Right lobe of liver (tissue), 4 donors: ENCODE results near the gene R3HCC1L.

Experiments used
- CTCF ChIP-seq, 4 donors: fragments of 200-600 bp in 3 of 4; fragments of 450-650 bp in 1 of 4; IDR thresholded peaks; one replicate each; pipeline versions ENCODE4 v1.5.1 to v1.8.0; 2016 to 2022; ENCODE audit warnings: antibody characterized with exemption in 4 of 4, mild to moderate bottlenecking in 2 of 4
- POLR2A ChIP-seq: fragments of 450-650 bp; IDR thresholded peaks from one replicate; pipeline ENCODE4 v1.6.1; 2017; ENCODE audit warnings: antibody characterized with exemption, mild to moderate bottlenecking
- donor health status: DM: no; HTN: no; CAD: no.
- donor health status: DM: no; HTN: no; CAD: no.
- donor health status: DM: no; HTN: yes; CAD: no.

- TF ChIP-seq POLR2A (no peak), CTCF (IDR thresholded peaks at IDR 0.05) (no peak)
Observed at GRCh38 chr10:98158576-98158975, 24.1 kb downstream of the R3HCC1L start.
